ENCODE results near the gene RALGPS1. TPM values are rescaled to one million over a fixed set of nuclear protein-coding genes. Genes with fewer than 3 reads are reported as not detected.

The RALGPS1 gene
- total RNA-seq, 1 experiment from 2014 or later = 18.6 TPM

DNA sequence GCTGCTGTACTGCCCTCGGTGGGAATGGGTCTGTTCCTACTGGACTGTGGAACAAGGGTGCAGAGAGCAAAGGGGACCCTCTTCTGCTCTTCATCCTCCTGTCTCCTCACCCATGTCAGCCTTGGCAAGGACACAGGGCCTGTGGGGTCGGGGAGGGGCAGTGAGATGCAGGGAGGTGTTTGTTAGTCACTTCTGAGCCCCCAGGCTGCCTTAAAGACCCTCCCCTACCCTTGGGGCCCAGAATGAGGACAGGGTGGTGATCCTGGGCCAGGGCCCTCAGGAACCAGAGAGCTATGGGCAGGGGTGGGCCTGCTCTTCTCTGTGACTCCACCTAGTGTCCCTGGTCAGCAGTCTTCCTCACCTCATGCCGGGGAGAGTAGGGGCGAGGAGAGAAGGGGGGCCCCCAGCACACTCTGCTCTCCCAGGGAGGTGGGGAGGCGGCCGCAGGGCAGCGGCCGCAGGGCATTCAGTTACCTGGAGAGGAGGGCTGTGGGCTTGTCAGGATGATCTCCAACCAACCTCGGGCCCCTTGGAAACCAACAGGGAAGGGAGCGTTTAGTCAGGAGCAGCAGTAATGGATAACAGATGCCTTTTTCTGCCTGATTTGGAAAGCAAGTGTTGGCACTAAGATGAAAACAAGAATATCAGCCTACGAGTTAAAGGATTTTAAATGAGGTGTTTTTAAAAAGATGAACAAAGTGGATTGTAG is 288.0 kb downstream of the RALGPS1 start:
- Histone ChIP-seq H4K8ac (replicated peaks; ENCODE audit: insufficient read length, low read depth, low read length) (no peak overlapping the region), H2BK12ac (ENCODE audit: insufficient read length, low read depth, low read length) (no peak overlapping the region), H3K23me2 (ENCODE audit: insufficient read length, low read depth, low read length, poor library complexity, severe bottlenecking) (peaks cover 2% of the 10 kb centered on the region), H3K4me2 (ENCODE audit: insufficient read depth, insufficient read length, low read length) (no peak overlapping the region), H3K4ac (ENCODE audit: low read depth, low read length) (no peak overlapping the region), H2BK120ac (ENCODE audit: low read depth, low read length, poor library complexity, severe bottlenecking) (no peak overlapping the region), H3K27ac (ENCODE audit: insufficient read length, low read depth, low read length) (no peak overlapping the region), H3K14ac (ENCODE audit: insufficient read depth, low read length) (no peak overlapping the region; the same call in 1 of the 2 replicates), H2AK5ac (ENCODE audit: insufficient read length, low read length) (no peak overlapping the region), H3K18ac (ENCODE audit: insufficient read length, low read depth, low read length) (no peak overlapping the region), H2BK15ac (ENCODE audit: low read depth, low read length) (no peak overlapping the region), H4K20me1 (ENCODE audit: control insufficient read depth, insufficient read depth, insufficient read length) (no peaks in the 10 kb centered on the region), H2AFZ (ENCODE audit: low read length) (no peak overlapping the region), H3K9ac (ENCODE audit: extremely low read depth, insufficient read length, low read length) (no peak overlapping the region), H4K5ac (ENCODE audit: insufficient read length, low read depth, low read length) (no peak overlapping the region), H3K23ac (ENCODE audit: insufficient read length, low read depth, low read length) (no peak overlapping the region), H3K9me3 (ENCODE audit: control insufficient read depth, low read depth, low read length) (no peaks in the 10 kb centered on the region), H3K27me3 (ENCODE audit: insufficient read depth, low read length) (no peaks in the 10 kb centered on the region), H2BK20ac (ENCODE audit: low read depth, low read length, poor library complexity, severe bottlenecking) (no peak overlapping the region), H3T11ph (ENCODE audit: low read length) (no peak overlapping the region), H3K56ac (ENCODE audit: insufficient read length, low read depth, low read length) (no peak overlapping the region), H3K4me1 (ENCODE audit: insufficient read depth, low read length) (no peaks in the 10 kb centered on the region), H4K91ac (ENCODE audit: insufficient read length, low read depth, low read length) (no peak overlapping the region), H2BK5ac (ENCODE audit: insufficient read length, low read length) (no peak overlapping the region), H3K79me2 (ENCODE audit: insufficient read depth, low read length) (no peaks in the 10 kb centered on the region), H3K79me1 (ENCODE audit: insufficient read depth, low read depth, low read length, poor library complexity, severe bottlenecking) (no peaks in the 10 kb centered on the region)
- DNase-seq = no peak
- TF ChIP-seq, protein P1, sequence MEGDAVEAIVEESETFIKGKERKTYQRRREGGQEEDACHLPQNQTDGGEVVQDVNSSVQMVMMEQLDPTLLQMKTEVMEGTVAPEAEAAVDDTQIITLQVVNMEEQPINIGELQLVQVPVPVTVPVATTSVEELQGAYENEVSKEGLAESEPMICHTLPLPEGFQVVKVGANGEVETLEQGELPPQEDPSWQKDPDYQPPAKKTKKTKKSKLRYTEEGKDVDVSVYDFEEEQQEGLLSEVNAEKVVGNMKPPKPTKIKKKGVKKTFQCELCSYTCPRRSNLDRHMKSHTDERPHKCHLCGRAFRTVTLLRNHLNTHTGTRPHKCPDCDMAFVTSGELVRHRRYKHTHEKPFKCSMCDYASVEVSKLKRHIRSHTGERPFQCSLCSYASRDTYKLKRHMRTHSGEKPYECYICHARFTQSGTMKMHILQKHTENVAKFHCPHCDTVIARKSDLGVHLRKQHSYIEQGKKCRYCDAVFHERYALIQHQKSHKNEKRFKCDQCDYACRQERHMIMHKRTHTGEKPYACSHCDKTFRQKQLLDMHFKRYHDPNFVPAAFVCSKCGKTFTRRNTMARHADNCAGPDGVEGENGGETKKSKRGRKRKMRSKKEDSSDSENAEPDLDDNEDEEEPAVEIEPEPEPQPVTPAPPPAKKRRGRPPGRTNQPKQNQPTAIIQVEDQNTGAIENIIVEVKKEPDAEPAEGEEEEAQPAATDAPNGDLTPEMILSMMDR (conservative IDR thresholded peaks at IDR 0.05) = no peak
- WGBS (ENCODE audit: extremely low coverage, insufficient read length, low lambda C conversion rate) = no CpG with 5 or more reads among the region's 11 CpGs
- Mint-ChIP-seq H3K9me3 (no peaks in the 10 kb centered on the region), H3K27ac (peak overlapping the region in 1 of 3 experiments; percentile 15; a peak in 1 of 7 replicates), H3K4me1 (peaks cover 5 to 16% of the 10 kb centered on the region in 2 experiments), H3K36me3 (ENCODE audit: insufficient read depth in 1 of 3, low read depth in 3 of 3) (peaks cover 0 to 5% (median 0%) of the 10 kb centered on the region in 3 experiments; a peak in 1 of 7 replicates), H3K27me3 (ENCODE audit: low read depth) (no peaks in the 10 kb centered on the region), H3K4me3 (no peak overlapping the region)

Measured in H9 (cell line).